Mesenchymal stem cell (in vitro differentiated cells and primary cell): Measurements from ENCODE around the gene GMPPA.

ENCODE experiments used
- DNase-seq: peaks from one replicate; pipeline ENCODE4 v3.0.0-alpha.2; 2013
- H2AFZ ChIP-seq: one replicate; pipeline ENCODE4 v1.6.1; 2013; ENCODE audit warnings: low read depth, mild to moderate bottlenecking, control low read depth, inconsistent platforms, low read length, moderate library complexity
- H2AK5ac ChIP-seq: 2 replicates; pipeline ENCODE4 v1.6.1; 2013; ENCODE audit warnings: low read length, moderate library complexity, mild to moderate bottlenecking, inconsistent platforms; ENCODE audit not compliant: severe bottlenecking
- H2BK120ac ChIP-seq: one replicate; pipeline ENCODE4 v1.6.1; 2013; ENCODE audit warnings: low read depth, mild to moderate bottlenecking, inconsistent platforms, low read length, moderate library complexity
- H2BK12ac ChIP-seq, 2 experiments: one replicate each; pipeline ENCODE4 v1.6.1; 2013; ENCODE audit warnings: inconsistent platforms in 2 of 2, low read length in 2 of 2, mild to moderate bottlenecking in 2 of 2, moderate library complexity in 2 of 2, control low read depth in 1 of 2
- H2BK15ac ChIP-seq: one replicate; pipeline ENCODE4 v1.6.1; 2013; ENCODE audit warnings: mild to moderate bottlenecking, low read depth, inconsistent platforms; ENCODE audit not compliant: poor library complexity, severe bottlenecking
- H2BK5ac ChIP-seq: 2 replicates; pipeline ENCODE4 v1.6.1; 2013; ENCODE audit warnings: low read depth, mild to moderate bottlenecking, low read length, control low read depth, inconsistent platforms; ENCODE audit not compliant: poor library complexity, severe bottlenecking
- H3K14ac ChIP-seq, 2 experiments: one replicate each; pipeline ENCODE4 v1.6.1; 2013; ENCODE audit warnings: inconsistent platforms in 2 of 2, low read length in 2 of 2, control low read depth in 1 of 2, mild to moderate bottlenecking in 1 of 2, moderate library complexity in 1 of 2
- H3K18ac ChIP-seq, 2 experiments: one replicate each; pipeline ENCODE4 v1.6.1; 2013; ENCODE audit warnings: inconsistent platforms in 2 of 2, low read length in 2 of 2, control low read depth in 1 of 2, low read depth in 1 of 2, mild to moderate bottlenecking in 1 of 2
- H3K23ac ChIP-seq, 2 experiments: one replicate each; pipeline ENCODE4 v1.6.1; 2013; ENCODE audit warnings: inconsistent platforms in 2 of 2, low read length in 2 of 2, mild to moderate bottlenecking in 2 of 2, moderate library complexity in 2 of 2, control low read depth in 1 of 2
- H3K27ac ChIP-seq: 2 replicates; pipeline ENCODE4 v1.5.1; 2013; ENCODE audit warnings: mild to moderate bottlenecking, moderate library complexity, low read length, control low read depth, inconsistent platforms; ENCODE audit not compliant: poor library complexity, severe bottlenecking
- H3K27me3 ChIP-seq, 2 experiments: 2 replicates each; pipeline versions ENCODE4 v1.6.1 to v1.7.0; 2013; ENCODE audit warnings: low read length in 2 of 2, mild to moderate bottlenecking in 2 of 2, moderate library complexity in 2 of 2, control low read depth in 1 of 2, inconsistent platforms in 1 of 2; ENCODE audit not compliant: control insufficient read depth in 1 of 2, insufficient read depth in 1 of 2
- H3K36me3 ChIP-seq, 2 experiments: 2 replicates each; pipeline versions ENCODE4 v1.6.1 to v1.7.0; 2013; ENCODE audit warnings: low read length in 2 of 2, control low read depth in 1 of 2, inconsistent platforms in 1 of 2, low read depth in 1 of 2, mild to moderate bottlenecking in 1 of 2; ENCODE audit not compliant: insufficient read depth in 2 of 2, control insufficient read depth in 1 of 2
- H3K4ac ChIP-seq, 2 experiments: one replicate each; pipeline ENCODE4 v1.6.1; 2013; ENCODE audit warnings: inconsistent platforms in 2 of 2, low read length in 2 of 2, mild to moderate bottlenecking in 2 of 2, moderate library complexity in 2 of 2, control low read depth in 1 of 2, low read depth in 1 of 2
- H3K4me1 ChIP-seq: 2 replicates; pipeline ENCODE4 v1.6.1; 2013; ENCODE audit warnings: low read depth, low read length, control low read depth; ENCODE audit not compliant: control insufficient read depth, insufficient read depth
- H3K4me2 ChIP-seq: 2 replicates; pipeline ENCODE4 v1.6.1; 2013; ENCODE audit warnings: low read length, mild to moderate bottlenecking, inconsistent platforms; ENCODE audit not compliant: poor library complexity, severe bottlenecking
- H3K4me3 ChIP-seq, 2 experiments: 2 replicates each; pipeline versions ENCODE4 v1.5.1 to v1.7.0; 2013; ENCODE audit warnings: low read length in 2 of 2, mild to moderate bottlenecking in 2 of 2, control low read depth in 1 of 2, low read depth in 1 of 2; ENCODE audit not compliant: insufficient read depth in 1 of 2
- H3K79me1 ChIP-seq: replicated peaks from 2 replicates; pipeline ENCODE4 v1.6.1; 2013; ENCODE audit warnings: mild to moderate bottlenecking, control low read depth, low read length, inconsistent platforms; ENCODE audit not compliant: poor library complexity, severe bottlenecking
- H3K9ac ChIP-seq: 2 replicates; pipeline ENCODE4 v1.7.0; 2013; ENCODE audit warnings: mild to moderate bottlenecking, low read length, moderate library complexity
- H3K9me3 ChIP-seq: 2 replicates; pipeline ENCODE4 v1.7.0; 2013; ENCODE audit warnings: mild to moderate bottlenecking, low read length; ENCODE audit not compliant: control insufficient read depth
- H4K8ac ChIP-seq: one replicate; pipeline ENCODE4 v1.6.1; 2013; ENCODE audit warnings: inconsistent platforms, mild to moderate bottlenecking, low read length, moderate library complexity
- H4K91ac ChIP-seq: one replicate; pipeline ENCODE4 v1.6.1; 2013; ENCODE audit warnings: mild to moderate bottlenecking, low read length, inconsistent platforms
- WGBS: methylation state at CpG from one replicate; pipeline ENCODE4 v1.1.7; 2013; ENCODE audit warnings: mixed read lengths; 5-methylcytosine and 5-hydroxymethylcytosine counted together

The GMPPA gene

DNA sequence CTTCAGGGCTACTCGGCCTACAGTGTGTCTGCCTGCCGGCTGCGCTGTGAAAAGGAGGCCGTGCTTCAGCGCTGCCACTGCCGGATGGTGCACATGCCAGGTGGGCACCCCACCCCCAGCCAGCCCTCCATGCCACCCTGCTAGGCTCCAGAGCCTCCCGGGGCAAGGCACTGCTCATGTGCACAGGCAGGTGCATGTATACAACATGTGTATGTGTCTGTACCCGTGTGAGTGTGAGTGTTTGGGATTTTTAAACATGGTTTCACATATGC, 33.6 kb downstream of the GMPPA start:
- H3K14ac ChIP-seq, result peak overlapping the region in 1 of 2 experiments; percentile 38
- no peak overlapping the region for H3K23ac ChIP-seq
- peaks cover 39 to 48% of the 10 kb centered on the region in 2 experiments for H3K27me3 ChIP-seq
- no peak overlapping the region for H2BK120ac ChIP-seq
- H3K27ac ChIP-seq, result no peak overlapping the region
- H2BK12ac ChIP-seq, result no peak overlapping the region
- no peak overlapping the region for H3K18ac ChIP-seq
- no peaks in the 10 kb centered on the region for H3K79me1 ChIP-seq
- H3K4me1 ChIP-seq, result peaks cover 8% of the 10 kb centered on the region
- H3K36me3 ChIP-seq, result peaks cover 0 to under 1% of the 10 kb centered on the region in 2 experiments
- no peak overlapping the region for H3K4me3 ChIP-seq
- H3K9ac ChIP-seq, result no peak overlapping the region
- H4K91ac ChIP-seq, result no peak overlapping the region
- 84% methylated on average over 8 of the region's 8 CpGs for WGBS
- H3K4me2 ChIP-seq, result no peak overlapping the region
- H2BK15ac ChIP-seq, result no peak overlapping the region
- no peak for DNase-seq
- H2AK5ac ChIP-seq, result no peak overlapping the region
- no peaks in the 10 kb centered on the region for H3K9me3 ChIP-seq
- H4K8ac ChIP-seq, result no peak overlapping the region
- H3K4ac ChIP-seq, result no peak overlapping the region
- H2AFZ ChIP-seq, result no peak overlapping the region
- no peak overlapping the region for H2BK5ac ChIP-seq

DNA sequence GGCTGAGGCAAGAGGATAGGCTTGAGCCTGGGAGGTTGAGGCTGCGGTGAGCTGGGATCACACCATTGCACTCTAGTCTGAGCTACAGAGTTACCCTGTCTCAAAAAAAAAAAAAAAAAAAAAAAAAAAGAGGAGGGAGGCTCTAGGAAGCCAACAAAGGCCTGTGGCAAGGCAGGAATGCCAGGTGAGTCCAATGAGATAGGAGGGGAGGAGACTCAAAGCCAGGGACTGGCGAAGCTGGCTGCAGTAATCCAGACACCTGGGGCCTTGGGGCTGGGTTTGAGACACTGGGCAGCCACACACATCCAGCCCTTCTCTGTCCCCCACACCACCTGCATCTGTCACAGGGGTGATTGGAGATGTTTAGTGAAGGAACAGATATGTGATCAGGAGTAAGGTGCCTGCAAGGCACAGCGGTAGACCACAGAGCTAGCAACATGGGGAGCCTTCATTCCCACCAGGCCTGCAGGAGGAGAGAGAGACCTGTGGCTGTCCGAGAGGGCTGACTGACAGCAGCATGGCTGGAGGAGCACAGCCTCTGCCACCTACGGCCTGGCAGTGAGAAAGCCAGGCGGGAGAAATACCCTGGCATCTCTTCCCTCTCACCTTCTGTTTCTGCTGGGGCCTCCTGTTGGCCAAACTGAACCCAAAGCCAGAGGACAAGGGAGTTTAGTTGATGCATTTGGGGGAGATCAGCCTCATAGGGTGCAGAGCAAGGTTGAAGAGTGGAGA, 35.4 kb downstream of the GMPPA start:
- no peaks in the 10 kb centered on the region for H3K9me3 ChIP-seq
- H3K14ac ChIP-seq, result no peak overlapping the region
- H3K4ac ChIP-seq, result no peak overlapping the region
- H3K9ac ChIP-seq, result no peak overlapping the region
- no peak overlapping the region for H3K23ac ChIP-seq
- no peak overlapping the region for H2BK120ac ChIP-seq
- H3K4me3 ChIP-seq, result no peak overlapping the region
- no peak overlapping the region for H3K18ac ChIP-seq
- no peak overlapping the region for H2AFZ ChIP-seq
- H3K4me1 ChIP-seq, result peaks cover 26% of the 10 kb centered on the region
- H3K27ac ChIP-seq, result no peak overlapping the region
- no peak overlapping the region for H2BK12ac ChIP-seq
- H2BK5ac ChIP-seq, result no peak overlapping the region
- H2AK5ac ChIP-seq, result no peak overlapping the region
- 78% methylated on average over 3 of the region's 6 CpGs for WGBS
- no peak for DNase-seq
- H3K27me3 ChIP-seq, result peaks cover 26 to 37% of the 10 kb centered on the region in 2 experiments
- H4K91ac ChIP-seq, result no peak overlapping the region
- H3K79me1 ChIP-seq, result peaks cover 6% of the 10 kb centered on the region
- no peak overlapping the region for H4K8ac ChIP-seq
- H2BK15ac ChIP-seq, result no peak overlapping the region
- no peak overlapping the region for H3K4me2 ChIP-seq
- peaks cover 8 to 9% of the 10 kb centered on the region in 2 experiments for H3K36me3 ChIP-seq

DNA sequence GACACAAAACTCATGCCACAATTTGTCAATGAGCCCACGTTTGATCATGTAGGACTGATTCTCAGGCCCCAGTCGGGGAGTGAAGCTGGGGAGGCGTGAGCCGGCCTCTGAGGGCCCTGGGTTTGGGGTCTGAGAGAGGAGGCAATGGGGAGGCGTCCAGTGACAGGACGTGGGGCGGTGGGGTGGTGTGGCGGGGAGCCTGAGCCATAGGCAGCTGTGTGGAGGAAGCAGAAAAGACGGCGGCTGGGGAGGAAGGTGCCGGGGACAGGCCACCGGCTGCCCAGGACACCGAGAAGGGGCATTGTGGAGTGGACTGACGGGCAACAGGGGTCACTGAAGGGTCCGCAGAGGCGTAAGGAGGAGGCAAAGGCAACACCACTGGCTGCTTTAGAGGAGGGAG, 37.7 kb downstream of the GMPPA start:
- no peaks in the 10 kb centered on the region for H3K9me3 ChIP-seq
- H3K4me1 ChIP-seq, result peaks cover 36% of the 10 kb centered on the region
- no peak overlapping the region for H4K91ac ChIP-seq
- H3K27ac ChIP-seq, result no peak overlapping the region
- H2AFZ ChIP-seq, result no peak overlapping the region
- peaks cover 25% of the 10 kb centered on the region for H3K79me1 ChIP-seq
- no peak overlapping the region for H2BK12ac ChIP-seq
- H2BK120ac ChIP-seq, result no peak overlapping the region
- H3K4me2 ChIP-seq, result no peak overlapping the region
- no peak overlapping the region for H3K18ac ChIP-seq
- H3K4me3 ChIP-seq, result no peak overlapping the region
- 96% methylated on average over 13 of the region's 16 CpGs for WGBS
- H3K27me3 ChIP-seq, result peaks cover 16 to 24% of the 10 kb centered on the region in 2 experiments
- no peak overlapping the region for H2BK15ac ChIP-seq
- no peak overlapping the region for H3K4ac ChIP-seq
- H3K23ac ChIP-seq, result no peak overlapping the region
- DNase-seq, result no peak
- H3K36me3 ChIP-seq, result peaks cover 31% of the 10 kb centered on the region in 2 experiments
- no peak overlapping the region for H4K8ac ChIP-seq
- H2BK5ac ChIP-seq, result no peak overlapping the region
- H2AK5ac ChIP-seq, result no peak overlapping the region
- H3K9ac ChIP-seq, result peak overlapping the region; percentile 48
- peak overlapping the region in 1 of 2 experiments; percentile 38 for H3K14ac ChIP-seq

DNA sequence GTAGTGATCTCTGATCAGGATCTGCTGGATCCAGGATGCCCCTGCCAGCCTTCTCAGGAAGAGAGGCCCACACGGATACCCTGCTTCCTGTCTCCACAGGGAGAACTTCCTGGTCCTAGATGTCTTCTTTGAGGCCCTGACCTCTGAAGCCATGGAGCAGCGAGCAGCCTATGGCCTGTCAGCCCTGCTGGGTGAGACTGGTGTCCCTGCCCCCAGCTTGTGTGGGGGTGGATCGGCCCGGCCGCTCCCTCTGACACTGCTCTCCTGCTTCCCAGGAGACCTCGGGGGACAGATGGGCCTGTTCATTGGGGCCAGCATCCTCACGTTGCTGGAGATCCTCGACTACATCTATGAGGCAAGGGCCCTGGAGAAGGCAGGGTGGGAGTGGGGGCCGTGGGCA, 38.3 kb downstream of the GMPPA start:
- no peak overlapping the region for H2BK12ac ChIP-seq
- H3K27ac ChIP-seq, result no peak overlapping the region
- H2BK120ac ChIP-seq, result peak overlapping the region; percentile 24
- peak overlapping the region; percentile 30 for H4K8ac ChIP-seq
- peak overlapping the region in 1 of 2 experiments; percentile 15 for H3K4ac ChIP-seq
- H3K4me3 ChIP-seq, result no peak overlapping the region
- H3K36me3 ChIP-seq, result peaks cover 35 to 36% of the 10 kb centered on the region in 2 experiments
- peak overlapping the region; percentile 48 for H3K9ac ChIP-seq
- H3K18ac ChIP-seq, result peak overlapping the region in 1 of 2 experiments; percentile 14
- H4K91ac ChIP-seq, result no peak overlapping the region
- DNase-seq, result no peak
- no peaks in the 10 kb centered on the region for H3K9me3 ChIP-seq
- H3K4me2 ChIP-seq, result no peak overlapping the region
- peaks cover 11 to 18% of the 10 kb centered on the region in 2 experiments for H3K27me3 ChIP-seq
- 78% methylated on average over 9 of the region's 9 CpGs for WGBS
- H2AFZ ChIP-seq, result no peak overlapping the region
- H2BK15ac ChIP-seq, result no peak overlapping the region
- no peak overlapping the region for H2AK5ac ChIP-seq
- H3K14ac ChIP-seq, result no peak overlapping the region
- no peak overlapping the region for H2BK5ac ChIP-seq
- H3K23ac ChIP-seq, result peak overlapping the region in 1 of 2 experiments; percentile 27
- peaks cover 41% of the 10 kb centered on the region for H3K4me1 ChIP-seq
- peaks cover 26% of the 10 kb centered on the region for H3K79me1 ChIP-seq
